SHP77 (cell line): ENCODE data around the gene POLR3F.
"Not testable (repeated sequence)": the region's sequence is repeated elsewhere in the genome, so short reads cannot be mapped to it uniquely, and the experiment has no call there.

ENCODE experiments used
- DNase-seq, 2 experiments: peaks; one replicate each; lab custom pipeline; 2025; lab: John Stamatoyannopoulos, UW

POLR3F gene

GRCh38 chr20:18506744-18507143 lies 39.6 kb downstream of the POLR3F start:
- peak; percentile 58 to 62 for DNase-seq

- peak; percentile 99 for DNase-seq
These were observed 40.3 kb downstream of the POLR3F start, which contains the start of gene SEC23B for GRCh38 chr20:18507218-18508191. Gene SEC23B (plus strand): TSS chr20:18507940. CDS start chr20:18510836, 2,896 bp downstream.

- no peak for DNase-seq
These were observed 44.4 kb downstream of the POLR3F start for GRCh38 chr20:18511571-18511970.

- no peak for DNase-seq
These were observed 46.0 kb downstream of the POLR3F start for GRCh38 chr20:18513208-18513607.

- DNase-seq = no peak
These were observed 46.9 kb downstream of the POLR3F start for GRCh38 chr20:18514127-18514526.

- DNase-seq = no peak
These were observed 48.8 kb downstream of the POLR3F start for GRCh38 chr20:18515973-18516372.

GRCh38 chr20:18522066-18522465 lies 54.9 kb downstream of the POLR3F start:
- DNase-seq = not testable (repeated sequence)

- DNase-seq = no peak
These were observed 55.9 kb downstream of the POLR3F start for GRCh38 chr20:18523066-18523465.

- DNase-seq = no peak
These were observed 57.5 kb downstream of the POLR3F start for GRCh38 chr20:18524646-18525045.

GRCh38 chr20:18526761-18527160 lies 59.6 kb downstream of the POLR3F start:
- not testable (repeated sequence) for DNase-seq

GRCh38 chr20:18527339-18527738 lies 60.1 kb downstream of the POLR3F start:
- DNase-seq = no peak

GRCh38 chr20:18527836-18528235 lies 60.6 kb downstream of the POLR3F start:
- no peak for DNase-seq

- no peak for DNase-seq
These were observed 61.9 kb downstream of the POLR3F start for GRCh38 chr20:18529041-18529440.

- DNase-seq = no peak
These were observed 65.4 kb downstream of the POLR3F start for GRCh38 chr20:18532626-18533025.

GRCh38 chr20:18533491-18533890 lies 66.3 kb downstream of the POLR3F start:
- DNase-seq = no peak

- no peak for DNase-seq
These were observed 66.9 kb downstream of the POLR3F start for GRCh38 chr20:18533978-18534644.
